Measurements from ENCODE around the gene FAM163A.
A peak's percentile ranks its signal among the peaks of the same experiment; 100 is the strongest.
"Not testable (repeated sequence)": the region's sequence is repeated elsewhere in the genome, so short reads cannot be mapped to it uniquely, and the experiment has no call there.

Gene FAM163A

GRCh38 chr1:179742717-179743678 is at the start of gene FAM163A:
Gene FAM163A (plus strand): TSS chr1:179743291. CDS start chr1:179813098, 69,807 bp downstream.
- peak; percentile 61 for DNase-seq

- DNase-seq, result not testable (repeated sequence)
Measured at GRCh38 chr1:179694530-179694929, 48.6 kb upstream of the FAM163A start.

DNA sequence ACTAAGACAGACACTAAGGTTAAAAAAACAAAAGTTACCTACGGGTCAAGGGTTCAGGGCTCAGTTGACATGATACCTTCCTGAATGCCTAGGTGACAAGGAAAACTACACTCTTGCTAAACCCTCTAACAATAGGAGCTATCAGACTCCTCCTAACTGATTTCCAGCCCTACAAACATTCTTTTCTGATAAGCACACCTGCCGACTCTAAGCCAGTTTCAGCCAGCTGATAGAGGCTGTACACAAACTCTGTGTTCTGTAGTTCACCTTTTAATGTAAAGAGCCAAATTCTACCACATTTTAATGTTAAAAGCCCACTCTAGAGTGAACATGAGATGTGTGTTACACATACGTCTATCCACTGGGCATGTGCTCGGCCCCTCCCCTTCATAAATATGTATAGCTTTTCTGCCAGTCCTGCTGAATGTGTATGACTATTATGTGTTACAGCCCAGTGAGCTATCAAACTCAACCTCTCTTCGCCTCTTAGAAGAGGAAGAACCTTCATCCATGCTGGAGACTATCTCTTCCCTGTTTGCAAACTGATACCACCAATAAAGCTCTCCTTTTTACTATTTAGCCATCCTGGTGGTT is 40.0 kb upstream of the FAM163A start:
- no peak for DNase-seq

DNA sequence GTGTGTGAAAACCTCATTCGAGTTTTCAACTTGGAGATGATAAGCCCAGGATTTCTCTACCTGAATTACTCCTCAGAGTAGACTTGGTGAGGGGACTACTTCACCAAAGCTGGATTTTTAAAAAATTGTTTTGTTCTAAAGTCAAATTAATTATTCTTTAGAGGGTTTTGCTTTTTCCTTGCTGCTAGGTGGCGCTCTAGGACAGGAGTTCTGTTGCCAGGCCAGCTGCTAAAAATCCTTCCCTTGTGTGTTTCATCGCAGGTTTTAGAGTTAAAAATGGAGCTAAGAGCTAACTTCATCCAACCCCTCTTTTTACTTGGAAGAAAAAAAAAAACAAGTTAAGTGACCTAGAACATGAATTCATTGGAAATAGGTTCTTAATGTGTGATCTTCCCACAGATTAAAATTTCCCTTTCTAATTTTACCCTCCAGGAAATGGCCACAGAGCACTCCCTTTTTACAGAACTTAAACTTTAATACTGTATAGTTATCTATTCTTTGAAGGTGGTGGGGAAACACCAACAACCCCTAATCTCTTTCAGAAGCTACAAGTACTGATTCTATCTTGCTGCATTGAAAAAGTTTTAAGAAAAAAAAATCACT is 36.7 kb upstream of the FAM163A start:
- no peak for DNase-seq

- DNase-seq, result no peak
Measured at GRCh38 chr1:179707406-179707805, 35.7 kb upstream of the FAM163A start.

- no peak for DNase-seq
Measured at GRCh38 chr1:179708434-179709195, 34.5 kb upstream of the FAM163A start.

- DNase-seq, result no peak
Measured at GRCh38 chr1:179709841-179710329, 33.2 kb upstream of the FAM163A start.

- DNase-seq, result no peak
Measured at GRCh38 chr1:179714159-179714558, 28.9 kb upstream of the FAM163A start.

- DNase-seq, result no peak
Measured at GRCh38 chr1:179714623-179715022, 28.5 kb upstream of the FAM163A start.

GRCh38 chr1:179719272-179719671 is 23.8 kb upstream of the FAM163A start:
- no peak for DNase-seq

DNA sequence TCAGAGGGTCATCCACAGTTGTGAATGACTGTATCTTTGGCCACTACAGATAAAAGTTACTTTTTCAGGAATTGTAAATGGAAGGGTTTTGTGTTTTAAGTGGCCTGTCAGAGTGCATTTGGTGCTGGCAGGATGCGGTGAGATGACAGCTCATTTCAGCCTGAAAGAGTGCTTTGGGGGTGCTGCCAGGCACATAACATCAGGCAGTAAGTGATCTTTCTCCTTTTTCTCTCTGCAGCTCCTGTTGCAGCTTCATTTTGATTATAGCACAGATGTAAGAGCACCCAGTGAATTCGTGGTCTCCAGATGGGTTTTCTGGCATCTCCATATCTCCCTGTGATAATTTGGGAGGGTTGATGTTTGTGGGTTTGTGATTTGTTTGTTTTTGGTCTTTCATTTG is 14.8 kb upstream of the FAM163A start:
- DNase-seq, result no peak

GRCh38 chr1:179729881-179730280 is 13.2 kb upstream of the FAM163A start:
- no peak for DNase-seq

DNA sequence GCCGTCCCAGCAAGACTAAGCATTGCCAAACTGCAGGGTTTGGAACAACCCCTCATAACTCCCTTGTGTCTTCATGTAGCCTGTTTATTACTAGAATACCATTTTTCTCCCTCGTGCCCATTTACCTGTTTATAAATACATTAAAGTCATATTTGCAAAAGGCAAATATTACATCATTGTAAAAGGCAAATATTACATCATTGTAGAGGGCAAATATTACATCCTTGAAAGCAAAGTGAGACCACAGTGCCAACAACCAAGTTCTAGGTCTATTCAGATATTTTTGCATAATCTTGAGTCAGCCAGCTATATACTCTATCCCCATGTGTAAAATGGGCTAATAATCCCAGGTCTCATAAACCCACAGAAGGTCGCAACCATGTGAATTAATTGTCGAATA is 11.4 kb upstream of the FAM163A start:
- no peak for DNase-seq

- DNase-seq, result no peak
Measured at GRCh38 chr1:179742291-179742690, 800 bp upstream of the FAM163A start.

DNA sequence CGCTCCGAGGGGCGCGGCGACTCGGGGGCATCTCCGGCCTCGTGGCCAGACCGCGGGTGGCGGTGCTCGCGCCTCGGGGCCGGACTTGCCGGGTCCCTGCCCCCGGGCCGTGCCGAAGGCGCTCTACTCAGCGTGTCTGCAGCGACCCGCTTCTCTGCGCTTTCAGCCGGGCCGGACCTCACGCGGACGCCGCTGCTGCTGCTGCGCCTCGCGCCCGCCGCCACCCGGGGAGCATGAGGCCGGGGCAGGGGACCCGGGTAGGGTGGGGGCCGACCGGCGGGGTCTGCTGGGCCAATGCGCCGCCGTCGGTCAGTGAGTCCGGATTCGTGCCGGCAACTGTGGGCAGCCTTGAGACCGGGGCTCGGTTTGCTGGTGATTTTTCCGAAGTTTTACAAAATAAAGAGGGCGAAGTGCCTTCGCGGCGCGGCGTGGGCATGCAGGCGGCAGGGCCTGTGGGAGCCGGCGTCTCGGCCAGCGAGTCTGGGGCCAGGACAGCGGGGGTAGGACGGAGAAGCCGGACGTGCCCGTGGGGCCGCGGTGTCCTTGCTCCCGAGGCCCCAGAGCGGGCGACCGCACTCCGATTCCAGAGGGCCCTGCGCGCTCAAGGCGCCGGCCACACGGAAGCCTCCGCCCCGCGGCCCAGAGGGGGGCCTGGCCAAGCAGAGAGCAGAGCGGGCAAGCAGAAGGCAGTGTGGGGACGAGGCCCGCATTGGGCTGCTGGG is 749 bp downstream of the FAM163A start:
- DNase-seq, result peak; percentile 66

- no peak for DNase-seq
Measured at GRCh38 chr1:179744401-179745130, 1.5 kb downstream of the FAM163A start.

GRCh38 chr1:179745131-179745611 is 2.1 kb downstream of the FAM163A start:
- DNase-seq, result no peak

GRCh38 chr1:179745743-179746142 is 2.7 kb downstream of the FAM163A start:
- no peak for DNase-seq

DNA sequence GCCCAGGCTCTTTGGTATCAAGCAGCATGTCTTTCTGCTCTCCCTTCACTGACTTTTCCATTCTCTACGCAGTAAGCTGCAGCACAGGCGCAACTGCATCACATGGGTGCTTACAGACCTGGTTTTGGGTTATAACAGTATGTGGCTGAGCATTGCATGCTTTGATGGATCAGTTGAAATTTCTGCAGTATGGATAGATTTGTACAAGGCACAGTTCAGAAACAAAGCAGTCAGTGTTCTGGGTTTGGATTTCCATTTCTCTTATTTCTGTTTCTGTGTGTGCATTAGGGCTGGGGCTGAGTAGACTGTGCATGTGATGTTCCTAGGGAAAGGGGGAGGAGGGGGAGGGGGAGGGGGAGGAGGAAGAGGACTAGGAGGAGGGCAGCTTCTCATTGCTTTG is 4.5 kb downstream of the FAM163A start:
- DNase-seq, result no peak

GRCh38 chr1:179748772-179749171 is 5.7 kb downstream of the FAM163A start:
- no peak for DNase-seq

DNA sequence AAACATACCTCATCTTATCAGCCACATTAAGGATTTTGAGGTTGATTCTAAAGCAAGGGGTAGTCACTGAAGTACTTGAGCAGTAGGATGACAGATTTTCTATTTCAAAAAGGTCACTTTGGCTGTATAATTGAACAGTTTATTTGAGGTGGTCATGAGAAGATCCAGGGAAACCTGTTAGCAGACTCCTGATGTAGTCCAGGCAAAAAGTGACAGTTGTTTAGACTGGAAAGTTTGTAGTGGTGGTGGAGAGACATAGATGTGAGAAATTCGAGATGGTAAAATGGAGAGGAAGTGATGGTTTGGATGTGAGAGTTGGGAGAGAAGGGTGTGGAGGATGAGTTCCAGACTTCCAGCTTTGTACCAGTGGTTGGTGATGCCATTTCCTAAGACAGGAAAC is 7.5 kb downstream of the FAM163A start:
- no peak for DNase-seq

All from islet precursor cell (in vitro differentiated cells).